ENCODE results near the gene IGF1R. TPM values are rescaled to one million over a fixed set of nuclear protein-coding genes. Genes with fewer than 3 reads are reported as not detected.

The IGF1R gene
- total and polyA plus RNA-seq, 2 donors (not counting 3 experiments of a cell fraction or from before 2014, with no cell fraction given): 16.1 to 59.1 TPM

GRCh38 chr15:98775498-98776230 lies 127.3 kb downstream of the IGF1R start:
- TF ChIP-seq MAX (IDR thresholded peaks at IDR 0.05; ENCODE audit: insufficient read depth, insufficient read length) (no peak), FOS (IDR thresholded peaks at IDR 0.05; ENCODE audit: borderline replicate concordance, insufficient read depth, low read length) (no peak)
- FAIRE-seq (no peak), DNase-seq (ENCODE audit: low read depth, low spot score) (no peak)
- Histone ChIP-seq H4K20me1 (replicated peaks; ENCODE audit: control insufficient read depth, extremely low read depth, insufficient read depth, low read length) (peaks cover 2% of the 10 kb centered on the region), H2AFZ (ENCODE audit: low read depth, low read length) (no peak overlapping the region), H3K36me3 (ENCODE audit: control insufficient read depth in 2 of 2, extremely low read depth in 1 of 2, insufficient read depth in 2 of 2, low read length in 2 of 2) (no peaks in the 10 kb centered on the region), H3K9me1 (replicated peaks; ENCODE audit: control insufficient read depth, extremely low read depth, insufficient read depth, low read length) (no peaks in the 10 kb centered on the region), H3K9me3 (replicated peaks; ENCODE audit: control insufficient read depth, insufficient read depth, low read length) (no peaks in the 10 kb centered on the region), H3K4me2 (ENCODE audit: insufficient read depth, low read length) (no peak overlapping the region), H3K27me3 (ENCODE audit: control insufficient read depth in 2 of 2, insufficient read depth in 2 of 2, low read length in 2 of 2) (no peaks in the 10 kb centered on the region), H3K79me2 (ENCODE audit: control insufficient read depth, insufficient read depth, low read length) (peaks cover 9% of the 10 kb centered on the region), H3K9ac (replicated peaks; ENCODE audit: extremely low read depth, insufficient read depth, low read length) (no peak overlapping the region), H3K27ac (ENCODE audit: insufficient read depth, low read depth, low read length) (no peak overlapping the region), H3K4me1 (ENCODE audit: control insufficient read depth, extremely low read depth, insufficient read depth, low read length) (peaks cover 5% of the 10 kb centered on the region), H3K4me3 (replicated peaks in 1 of 3; ENCODE audit: insufficient read depth in 1 of 3, low read depth in 1 of 3, low read length in 3 of 3) (no peak overlapping the region)
- ChIA-PET CTCF (interaction anchor here (1.1 to 1.7 kb wide), 2 partner anchors 15 to 75 kb away, joined by 3 to 4 read pairs; no protein-coding TSS in a partner anchor), POLR2A (no interaction called here)
- dilution Hi-C loops (cut with MboI; ENCODE audit: extremely low pct_ligation_motif_present, low sequenced_read_pairs) (no loop called here), intact Hi-C loops (cut with micrococcal nuclease) (loop anchor here (5.0 kb wide), 1 partner anchor 103 kb away; no protein-coding TSS in a partner anchor)
- no TSS peak for BruUV-seq (replicated peaks)

- no peaks in the 10 kb centered on the region for H3K36me3 ChIP-seq (ENCODE audit: control insufficient read depth in 2 of 2, extremely low read depth in 1 of 2, insufficient read depth in 2 of 2, low read length in 2 of 2)
- H3K4me3 ChIP-seq (replicated peaks in 1 of 3; ENCODE audit: insufficient read depth in 1 of 3, low read depth in 1 of 3, low read length in 3 of 3): no peak overlapping the region
- H3K9me1 ChIP-seq (replicated peaks; ENCODE audit: control insufficient read depth, extremely low read depth, insufficient read depth, low read length): no peaks in the 10 kb centered on the region
- ChIA-PET CTCF (interaction anchor here (1.7 to 7.1 kb wide), 3 partner anchors 14 to 105 kb away, joined by 3 to 146 read pairs (median 21); no protein-coding TSS in a partner anchor), POLR2A (no interaction called here)
- H3K79me2 ChIP-seq (ENCODE audit: control insufficient read depth, insufficient read depth, low read length): peaks cover 9% of the 10 kb centered on the region
- no peaks in the 10 kb centered on the region for H3K9me3 ChIP-seq (replicated peaks; ENCODE audit: control insufficient read depth, insufficient read depth, low read length)
- peaks cover 5% of the 10 kb centered on the region for H3K4me1 ChIP-seq (ENCODE audit: control insufficient read depth, extremely low read depth, insufficient read depth, low read length)
- H4K20me1 ChIP-seq (replicated peaks; ENCODE audit: control insufficient read depth, extremely low read depth, insufficient read depth, low read length): peaks cover 2% of the 10 kb centered on the region
- FAIRE-seq (no peak), DNase-seq (ENCODE audit: low read depth, low spot score) (no peak)
- no peak overlapping the region for H3K27ac ChIP-seq (ENCODE audit: insufficient read depth, low read depth, low read length)
- H2AFZ ChIP-seq (ENCODE audit: low read depth, low read length): no peak overlapping the region
- dilution Hi-C loops (cut with MboI; ENCODE audit: extremely low pct_ligation_motif_present, low sequenced_read_pairs): no loop called here
- no peak overlapping the region for H3K4me2 ChIP-seq (ENCODE audit: insufficient read depth, low read length)
- no TSS peak for BruUV-seq (replicated peaks)
- intact Hi-C loops (cut with micrococcal nuclease): loop anchor here (5.0 kb wide), 1 partner anchor 104 kb away; no protein-coding TSS in a partner anchor
- no peak overlapping the region for H3K9ac ChIP-seq (replicated peaks; ENCODE audit: extremely low read depth, insufficient read depth, low read length)
- no peaks in the 10 kb centered on the region for H3K27me3 ChIP-seq (ENCODE audit: control insufficient read depth in 2 of 2, insufficient read depth in 2 of 2, low read length in 2 of 2)
- TF ChIP-seq, protein P1, sequence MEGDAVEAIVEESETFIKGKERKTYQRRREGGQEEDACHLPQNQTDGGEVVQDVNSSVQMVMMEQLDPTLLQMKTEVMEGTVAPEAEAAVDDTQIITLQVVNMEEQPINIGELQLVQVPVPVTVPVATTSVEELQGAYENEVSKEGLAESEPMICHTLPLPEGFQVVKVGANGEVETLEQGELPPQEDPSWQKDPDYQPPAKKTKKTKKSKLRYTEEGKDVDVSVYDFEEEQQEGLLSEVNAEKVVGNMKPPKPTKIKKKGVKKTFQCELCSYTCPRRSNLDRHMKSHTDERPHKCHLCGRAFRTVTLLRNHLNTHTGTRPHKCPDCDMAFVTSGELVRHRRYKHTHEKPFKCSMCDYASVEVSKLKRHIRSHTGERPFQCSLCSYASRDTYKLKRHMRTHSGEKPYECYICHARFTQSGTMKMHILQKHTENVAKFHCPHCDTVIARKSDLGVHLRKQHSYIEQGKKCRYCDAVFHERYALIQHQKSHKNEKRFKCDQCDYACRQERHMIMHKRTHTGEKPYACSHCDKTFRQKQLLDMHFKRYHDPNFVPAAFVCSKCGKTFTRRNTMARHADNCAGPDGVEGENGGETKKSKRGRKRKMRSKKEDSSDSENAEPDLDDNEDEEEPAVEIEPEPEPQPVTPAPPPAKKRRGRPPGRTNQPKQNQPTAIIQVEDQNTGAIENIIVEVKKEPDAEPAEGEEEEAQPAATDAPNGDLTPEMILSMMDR (IDR thresholded peaks at IDR 0.05; ENCODE audit: extremely low read depth in 1 of 2, insufficient read depth in 1 of 2, low read depth in 1 of 2, low read length in 2 of 2): no peak
- TF ChIP-seq POLR2A (IDR thresholded peaks at IDR 0.05; ENCODE audit: low read depth, low read length) (no peak), MYC (IDR thresholded peaks at IDR 0.05; ENCODE audit: low read depth, low read length) (no peak)
Measured at GRCh38 chr15:98776607-98777281, 128.4 kb downstream of the IGF1R start.
